ENCODE measurements around the gene KAT5.

DNA sequence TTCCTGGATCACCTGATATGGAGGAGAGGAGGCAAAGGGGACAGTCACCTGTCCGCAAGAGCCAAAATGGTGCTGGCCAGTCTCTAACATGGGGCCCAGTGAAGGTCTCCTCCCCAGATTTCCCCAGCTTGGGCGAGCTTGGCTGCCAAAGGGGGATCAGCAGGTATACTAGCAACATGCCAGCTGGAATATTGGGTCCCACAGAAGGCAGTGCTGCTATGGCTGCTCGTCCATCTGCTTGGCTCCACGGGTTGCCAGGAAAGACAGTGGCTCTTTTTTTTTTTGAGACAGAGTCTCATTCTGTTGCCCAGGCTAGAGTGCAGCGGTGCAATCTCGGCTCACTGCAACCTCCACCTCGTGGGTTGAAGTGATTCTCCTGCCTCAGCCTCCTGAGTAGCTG is 12.7 kb upstream of the KAT5 start:
- TF ChIP-seq, protein P1, sequence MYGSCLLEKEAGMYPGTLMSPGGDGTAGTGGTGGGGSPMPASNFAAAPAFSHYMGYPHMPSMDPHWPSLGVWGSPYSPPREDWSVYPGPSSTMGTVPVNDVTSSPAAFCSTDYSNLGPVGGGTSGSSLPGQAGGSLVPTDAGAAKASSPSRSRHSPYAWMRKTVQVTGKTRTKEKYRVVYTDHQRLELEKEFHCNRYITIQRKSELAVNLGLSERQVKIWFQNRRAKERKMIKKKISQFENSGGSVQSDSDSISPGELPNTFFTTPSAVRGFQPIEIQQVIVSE (CRISPR knock-in tag; IDR thresholded peaks at IDR 0.05; ENCODE audit: borderline replicate concordance), result no peak
- TF ChIP-seq, protein P2, sequence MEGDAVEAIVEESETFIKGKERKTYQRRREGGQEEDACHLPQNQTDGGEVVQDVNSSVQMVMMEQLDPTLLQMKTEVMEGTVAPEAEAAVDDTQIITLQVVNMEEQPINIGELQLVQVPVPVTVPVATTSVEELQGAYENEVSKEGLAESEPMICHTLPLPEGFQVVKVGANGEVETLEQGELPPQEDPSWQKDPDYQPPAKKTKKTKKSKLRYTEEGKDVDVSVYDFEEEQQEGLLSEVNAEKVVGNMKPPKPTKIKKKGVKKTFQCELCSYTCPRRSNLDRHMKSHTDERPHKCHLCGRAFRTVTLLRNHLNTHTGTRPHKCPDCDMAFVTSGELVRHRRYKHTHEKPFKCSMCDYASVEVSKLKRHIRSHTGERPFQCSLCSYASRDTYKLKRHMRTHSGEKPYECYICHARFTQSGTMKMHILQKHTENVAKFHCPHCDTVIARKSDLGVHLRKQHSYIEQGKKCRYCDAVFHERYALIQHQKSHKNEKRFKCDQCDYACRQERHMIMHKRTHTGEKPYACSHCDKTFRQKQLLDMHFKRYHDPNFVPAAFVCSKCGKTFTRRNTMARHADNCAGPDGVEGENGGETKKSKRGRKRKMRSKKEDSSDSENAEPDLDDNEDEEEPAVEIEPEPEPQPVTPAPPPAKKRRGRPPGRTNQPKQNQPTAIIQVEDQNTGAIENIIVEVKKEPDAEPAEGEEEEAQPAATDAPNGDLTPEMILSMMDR (IDR thresholded peaks at IDR 0.05), result no peak
- no peak for TF ChIP-seq ELF4 (CRISPR knock-in tag; IDR thresholded peaks at IDR 0.05; ENCODE audit: low read depth)
- no peak for TF ChIP-seq SMAD3 (CRISPR knock-in tag; IDR thresholded peaks at IDR 0.05; ENCODE audit: borderline replicate concordance)
- no peak for TF ChIP-seq ZNF416 (CRISPR knock-in tag; IDR thresholded peaks at IDR 0.05)
- TF ChIP-seq TEAD1 (CRISPR knock-in tag; IDR thresholded peaks at IDR 0.05), result no peak
- TF ChIP-seq CBFB (CRISPR knock-in tag; IDR thresholded peaks at IDR 0.05; ENCODE audit: low read depth), result no peak
- TF ChIP-seq FOXK1 (CRISPR knock-in tag; IDR thresholded peaks at IDR 0.05), result no peak
- TF ChIP-seq MXD4 (CRISPR knock-in tag; IDR thresholded peaks at IDR 0.05; ENCODE audit: borderline replicate concordance), result no peak

Data from WTC11 (cell line).